Liver (tissue), 3 donors: Measurements from ENCODE around the gene NSF.
"Not testable (repeated sequence)": the region's sequence is repeated elsewhere in the genome, so short reads cannot be mapped to it uniquely, and the experiment has no call there.

Experiments
- EGR1 ChIP-seq, 2 donors: IDR thresholded peaks; 2 replicates each; pipeline ENCODE4 v1.6.1; 2016 to 2018; ENCODE audit warnings: antibody characterized with exemption in 2 of 2, low read depth in 2 of 2
- TAF1 ChIP-seq: conservative IDR thresholded peaks from 2 replicates; pipeline ENCODE4 v1.6.1; 2016; ENCODE audit warnings: antibody characterized with exemption, mild to moderate bottlenecking
- YY1 ChIP-seq: IDR thresholded peaks from 2 replicates; pipeline ENCODE4 v1.6.1; 2016; ENCODE audit warnings: antibody characterized with exemption, mild to moderate bottlenecking
- TF ChIP-seq, protein P1 (sequence below): fragments of 150-350 bp; IDR thresholded peaks from 2 replicates; pipeline ENCODE4 v1.5.1; 2017; ENCODE audit warnings: improper control_type of control experiment, low read depth, low read length; ENCODE audit not compliant: missing input control
- TF ChIP-seq, protein P2 (sequence below): IDR thresholded peaks from 2 replicates; pipeline ENCODE4 v1.6.1; 2016; ENCODE audit warnings: antibody characterized with exemption
- donor health status: healthy.
- donor health status: healthy.

DNA sequence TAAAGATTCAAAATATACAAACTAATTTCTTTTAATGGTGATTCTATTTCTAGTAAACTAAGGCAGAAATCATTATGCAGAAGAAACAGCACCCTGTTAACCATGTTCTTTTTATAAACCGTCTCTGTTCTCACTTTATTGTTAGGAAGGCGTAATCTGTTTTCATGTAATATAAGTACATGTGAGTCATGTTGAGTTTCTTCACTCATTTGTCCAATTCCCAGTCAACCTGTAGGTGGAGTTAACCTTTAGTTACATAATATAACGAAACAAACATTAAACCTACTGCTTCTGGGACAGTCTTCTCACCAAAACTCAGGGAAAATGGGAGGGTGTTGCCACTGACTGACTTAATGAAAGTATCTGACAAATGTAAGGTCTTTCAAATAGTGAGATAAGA is 101.7 kb downstream of the NSF start:
- TF ChIP-seq, protein P1, sequence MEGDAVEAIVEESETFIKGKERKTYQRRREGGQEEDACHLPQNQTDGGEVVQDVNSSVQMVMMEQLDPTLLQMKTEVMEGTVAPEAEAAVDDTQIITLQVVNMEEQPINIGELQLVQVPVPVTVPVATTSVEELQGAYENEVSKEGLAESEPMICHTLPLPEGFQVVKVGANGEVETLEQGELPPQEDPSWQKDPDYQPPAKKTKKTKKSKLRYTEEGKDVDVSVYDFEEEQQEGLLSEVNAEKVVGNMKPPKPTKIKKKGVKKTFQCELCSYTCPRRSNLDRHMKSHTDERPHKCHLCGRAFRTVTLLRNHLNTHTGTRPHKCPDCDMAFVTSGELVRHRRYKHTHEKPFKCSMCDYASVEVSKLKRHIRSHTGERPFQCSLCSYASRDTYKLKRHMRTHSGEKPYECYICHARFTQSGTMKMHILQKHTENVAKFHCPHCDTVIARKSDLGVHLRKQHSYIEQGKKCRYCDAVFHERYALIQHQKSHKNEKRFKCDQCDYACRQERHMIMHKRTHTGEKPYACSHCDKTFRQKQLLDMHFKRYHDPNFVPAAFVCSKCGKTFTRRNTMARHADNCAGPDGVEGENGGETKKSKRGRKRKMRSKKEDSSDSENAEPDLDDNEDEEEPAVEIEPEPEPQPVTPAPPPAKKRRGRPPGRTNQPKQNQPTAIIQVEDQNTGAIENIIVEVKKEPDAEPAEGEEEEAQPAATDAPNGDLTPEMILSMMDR, result not testable (repeated sequence)
- TF ChIP-seq YY1; TAF1; EGR1 (IDR thresholded peaks at IDR 0.05; ENCODE audit: low read depth in 2 of 2): not testable (repeated sequence)
- TF ChIP-seq, protein P2, sequence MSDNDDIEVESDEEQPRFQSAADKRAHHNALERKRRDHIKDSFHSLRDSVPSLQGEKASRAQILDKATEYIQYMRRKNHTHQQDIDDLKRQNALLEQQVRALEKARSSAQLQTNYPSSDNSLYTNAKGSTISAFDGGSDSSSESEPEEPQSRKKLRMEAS, result not testable (repeated sequence)
